GM12892 (cell line): ENCODE measurements around the gene DYRK1A.

Experiments used
- POLR2A ChIP-seq: IDR thresholded peaks from 2 replicates; pipeline ENCODE4 v1.6.1; 2011; ENCODE audit warnings: low read depth, low read length, control low read depth
- POLR2AphosphoS5 ChIP-seq: IDR thresholded peaks from 2 replicates; pipeline ENCODE4 v1.6.1; 2011; ENCODE audit warnings: low read depth, low read length, control low read depth
- TAF1 ChIP-seq: IDR thresholded peaks from 2 replicates; pipeline ENCODE4 v1.6.1; 2011; ENCODE audit warnings: low read depth, mild to moderate bottlenecking, control low read depth, low read length, borderline replicate concordance

GRCh38 chr21:37547615-37548200 is 181.1 kb downstream of the DYRK1A start:
- no peak for TF ChIP-seq POLR2AphosphoS5
- TF ChIP-seq TAF1: no peak
- no peak for TF ChIP-seq POLR2A
